Measurements from ENCODE around the gene SEC24B. TPM values are rescaled to one million over a fixed set of nuclear protein-coding genes. Genes with fewer than 3 reads are reported as not detected.
A peak's percentile ranks its signal among the peaks of the same experiment; 100 is the strongest.

SEC24B gene
- total and polyA plus RNA-seq, 4 donors, result 8.0 to 34.8 (median 18.4) TPM

DNA sequence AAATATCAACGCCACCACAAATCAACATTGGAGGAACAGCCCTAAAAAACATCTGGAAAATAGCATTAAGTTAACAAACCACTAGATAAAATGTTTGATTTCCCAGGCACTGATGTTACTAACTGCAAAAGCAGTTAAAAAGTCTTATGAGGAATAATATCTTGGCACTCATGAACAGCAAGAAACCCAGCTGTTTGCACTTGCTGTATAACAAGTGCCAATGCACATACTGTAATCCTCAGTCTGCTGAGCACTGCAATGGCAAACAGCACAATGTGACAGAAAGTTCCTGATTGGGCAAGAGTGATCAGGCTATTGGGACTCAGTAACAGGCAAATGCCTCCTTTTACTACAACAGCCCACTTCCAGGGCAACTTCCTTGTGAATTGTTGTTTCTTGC, 20.8 kb upstream of the SEC24B start:
- ATAC-seq (ENCODE audit: insufficient read depth, low FRiP score), result no peak
- 33 to 95% methylated on average over 1 of the region's 1 CpG for WGBS, 2 donors
- DNase-seq, result no peak
- H3K4me3 ChIP-seq, result no peak overlapping the region
- no peaks in the 10 kb centered on the region for H3K4me1 ChIP-seq (ENCODE audit: control insufficient read depth in 5 of 5, insufficient read depth in 5 of 5, low read length in 5 of 5)
- H3K27me3 ChIP-seq (ENCODE audit: control insufficient read depth in 3 of 3, insufficient read depth in 3 of 3, low read length in 2 of 3), result no peaks in the 10 kb centered on the region
- H3K36me3 ChIP-seq (ENCODE audit: control insufficient read depth in 4 of 4, insufficient read depth in 4 of 4, low read length in 4 of 4), result no peaks in the 10 kb centered on the region
- no peak overlapping the region for H3K27ac ChIP-seq (ENCODE audit: low read depth in 1 of 2, low read length in 1 of 2)
- H3K9ac ChIP-seq (ENCODE audit: insufficient read depth in 1 of 2, low read length in 2 of 2), result no peak overlapping the region
- H3K9me3 ChIP-seq (ENCODE audit: control insufficient read depth in 4 of 4, insufficient read depth in 3 of 4, low read length in 3 of 4), result no peaks in the 10 kb centered on the region
- TF ChIP-seq, protein P1, sequence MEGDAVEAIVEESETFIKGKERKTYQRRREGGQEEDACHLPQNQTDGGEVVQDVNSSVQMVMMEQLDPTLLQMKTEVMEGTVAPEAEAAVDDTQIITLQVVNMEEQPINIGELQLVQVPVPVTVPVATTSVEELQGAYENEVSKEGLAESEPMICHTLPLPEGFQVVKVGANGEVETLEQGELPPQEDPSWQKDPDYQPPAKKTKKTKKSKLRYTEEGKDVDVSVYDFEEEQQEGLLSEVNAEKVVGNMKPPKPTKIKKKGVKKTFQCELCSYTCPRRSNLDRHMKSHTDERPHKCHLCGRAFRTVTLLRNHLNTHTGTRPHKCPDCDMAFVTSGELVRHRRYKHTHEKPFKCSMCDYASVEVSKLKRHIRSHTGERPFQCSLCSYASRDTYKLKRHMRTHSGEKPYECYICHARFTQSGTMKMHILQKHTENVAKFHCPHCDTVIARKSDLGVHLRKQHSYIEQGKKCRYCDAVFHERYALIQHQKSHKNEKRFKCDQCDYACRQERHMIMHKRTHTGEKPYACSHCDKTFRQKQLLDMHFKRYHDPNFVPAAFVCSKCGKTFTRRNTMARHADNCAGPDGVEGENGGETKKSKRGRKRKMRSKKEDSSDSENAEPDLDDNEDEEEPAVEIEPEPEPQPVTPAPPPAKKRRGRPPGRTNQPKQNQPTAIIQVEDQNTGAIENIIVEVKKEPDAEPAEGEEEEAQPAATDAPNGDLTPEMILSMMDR (IDR thresholded peaks at IDR 0.05; ENCODE audit: control extremely low read depth, extremely low read depth), result no peak

DNA sequence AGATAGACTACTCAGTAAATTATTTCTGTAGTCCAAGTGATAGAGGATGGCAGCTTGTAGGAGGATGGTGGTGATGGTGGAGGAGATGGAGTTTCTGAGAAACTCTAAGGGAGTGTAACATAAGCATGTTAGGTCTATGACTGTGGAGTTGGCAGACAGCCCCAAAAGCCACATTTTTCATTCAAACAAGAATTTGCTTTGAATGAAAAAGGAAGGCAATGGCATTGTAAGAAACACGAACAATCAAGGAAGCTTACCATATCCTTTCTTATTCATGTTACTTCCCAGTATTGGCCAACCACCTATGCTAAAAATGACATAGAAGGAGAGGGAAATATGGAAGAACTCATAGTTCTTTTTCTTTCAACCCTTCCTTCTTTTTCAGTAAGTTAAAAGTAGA, 18.7 kb upstream of the SEC24B start:
- H3K9me3 ChIP-seq (ENCODE audit: control insufficient read depth in 4 of 4, insufficient read depth in 3 of 4, low read length in 3 of 4), result no peaks in the 10 kb centered on the region
- TF ChIP-seq, protein P1 (IDR thresholded peaks at IDR 0.05; ENCODE audit: control extremely low read depth, extremely low read depth), result no peak
- no peaks in the 10 kb centered on the region for H3K36me3 ChIP-seq (ENCODE audit: control insufficient read depth in 4 of 4, insufficient read depth in 4 of 4, low read length in 4 of 4)
- peak in 1 of 3 donors; percentile 31 for DNase-seq
- no peaks in the 10 kb centered on the region for H3K27me3 ChIP-seq (ENCODE audit: control insufficient read depth in 3 of 3, insufficient read depth in 3 of 3, low read length in 2 of 3)
- WGBS, 2 donors, result 37 to 39% methylated on average over 1 of the region's 1 CpG
- no peak overlapping the region for H3K27ac ChIP-seq (ENCODE audit: low read depth in 1 of 2, low read length in 1 of 2)
- no peak for ATAC-seq (ENCODE audit: insufficient read depth, low FRiP score)
- no peak overlapping the region for H3K4me3 ChIP-seq
- no peaks in the 10 kb centered on the region for H3K4me1 ChIP-seq (ENCODE audit: control insufficient read depth in 5 of 5, insufficient read depth in 5 of 5, low read length in 5 of 5)
- H3K9ac ChIP-seq (ENCODE audit: insufficient read depth in 1 of 2, low read length in 2 of 2), result no peak overlapping the region

GRCh38 chr4:109418588-109418987, 15.0 kb upstream of the SEC24B start:
- ATAC-seq (ENCODE audit: insufficient read depth, low FRiP score), result no peak
- WGBS, 2 donors, result 92 to 100% methylated on average over 1 of the region's 1 CpG

More at GRCh38 chr4:109418588-109418987, 15.0 kb upstream of the SEC24B start:
- no peak for DNase-seq
- peaks cover 0 to 1% (median 0%) of the 10 kb centered on the region in 4 donors for H3K36me3 ChIP-seq (ENCODE audit: control insufficient read depth in 4 of 4, insufficient read depth in 4 of 4, low read length in 4 of 4)
- H3K9ac ChIP-seq (ENCODE audit: insufficient read depth in 1 of 2, low read length in 2 of 2), result no peak overlapping the region
- H3K9me3 ChIP-seq (ENCODE audit: control insufficient read depth in 4 of 4, insufficient read depth in 3 of 4, low read length in 3 of 4), result no peaks in the 10 kb centered on the region
- H3K4me3 ChIP-seq, result no peak overlapping the region
- TF ChIP-seq, protein P1 (IDR thresholded peaks at IDR 0.05; ENCODE audit: control extremely low read depth, extremely low read depth), result no peak
- H3K27ac ChIP-seq (ENCODE audit: low read depth in 1 of 2, low read length in 1 of 2), result no peak overlapping the region
- no peaks in the 10 kb centered on the region for H3K4me1 ChIP-seq (ENCODE audit: control insufficient read depth in 5 of 5, insufficient read depth in 5 of 5, low read length in 5 of 5)
- H3K27me3 ChIP-seq (ENCODE audit: control insufficient read depth in 3 of 3, insufficient read depth in 3 of 3, low read length in 2 of 3), result no peaks in the 10 kb centered on the region
